Lower leg skin (tissue), 3 donors: ENCODE data around the gene IL36RN.

Experiments used
- POLR2A ChIP-seq, 2 donors: fragments of 450-650 bp; IDR thresholded peaks; one replicate each; pipeline ENCODE4 v1.6.1; 2016 to 2017; ENCODE audit warnings: antibody characterized with exemption in 2 of 2, mild to moderate bottlenecking in 1 of 2, moderate library complexity in 1 of 2
- TF ChIP-seq, protein P1 (sequence below), 3 donors: fragments of 450-650 bp; IDR thresholded peaks; one replicate each; pipeline ENCODE4 v1.5.1; 2016; ENCODE audit warnings: antibody characterized with exemption in 3 of 3, mild to moderate bottlenecking in 3 of 3, moderate library complexity in 2 of 3

DNA sequence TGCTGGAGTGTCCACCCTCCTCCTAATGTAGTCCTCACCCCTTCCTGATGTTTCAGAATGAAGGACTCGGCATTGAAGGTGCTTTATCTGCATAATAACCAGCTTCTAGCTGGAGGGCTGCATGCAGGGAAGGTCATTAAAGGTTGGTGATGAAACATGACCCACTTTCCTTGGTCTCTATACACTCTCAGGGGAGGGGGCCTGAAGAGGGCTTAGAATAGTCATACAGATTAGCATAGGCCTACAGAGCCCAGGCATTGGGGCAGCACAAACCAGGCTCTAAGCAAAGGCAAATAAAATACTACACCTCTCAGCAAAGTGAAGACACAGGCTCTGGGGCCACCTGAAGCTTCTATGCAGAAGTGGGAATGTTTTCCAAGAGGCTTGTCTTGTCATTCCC lies 1.8 kb downstream of the IL36RN start:
- TF ChIP-seq, protein P1, sequence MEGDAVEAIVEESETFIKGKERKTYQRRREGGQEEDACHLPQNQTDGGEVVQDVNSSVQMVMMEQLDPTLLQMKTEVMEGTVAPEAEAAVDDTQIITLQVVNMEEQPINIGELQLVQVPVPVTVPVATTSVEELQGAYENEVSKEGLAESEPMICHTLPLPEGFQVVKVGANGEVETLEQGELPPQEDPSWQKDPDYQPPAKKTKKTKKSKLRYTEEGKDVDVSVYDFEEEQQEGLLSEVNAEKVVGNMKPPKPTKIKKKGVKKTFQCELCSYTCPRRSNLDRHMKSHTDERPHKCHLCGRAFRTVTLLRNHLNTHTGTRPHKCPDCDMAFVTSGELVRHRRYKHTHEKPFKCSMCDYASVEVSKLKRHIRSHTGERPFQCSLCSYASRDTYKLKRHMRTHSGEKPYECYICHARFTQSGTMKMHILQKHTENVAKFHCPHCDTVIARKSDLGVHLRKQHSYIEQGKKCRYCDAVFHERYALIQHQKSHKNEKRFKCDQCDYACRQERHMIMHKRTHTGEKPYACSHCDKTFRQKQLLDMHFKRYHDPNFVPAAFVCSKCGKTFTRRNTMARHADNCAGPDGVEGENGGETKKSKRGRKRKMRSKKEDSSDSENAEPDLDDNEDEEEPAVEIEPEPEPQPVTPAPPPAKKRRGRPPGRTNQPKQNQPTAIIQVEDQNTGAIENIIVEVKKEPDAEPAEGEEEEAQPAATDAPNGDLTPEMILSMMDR (IDR thresholded peaks at IDR 0.05): no peak
- TF ChIP-seq POLR2A (IDR thresholded peaks at IDR 0.05): no peak
